H9 (cell line): ENCODE measurements around the gene ARHGEF39. TPM values are rescaled to one million over a fixed set of nuclear protein-coding genes. Genes with fewer than 3 reads are reported as not detected.

Experiments
- DNase-seq: peaks from one replicate; pipeline ENCODE4 v3.0.0-alpha.2; 2017
- H2AFZ ChIP-seq: one replicate; pipeline ENCODE4 v1.6.1; 2013; ENCODE audit warnings: mild to moderate bottlenecking, low read length, control low read depth, moderate library complexity
- H2AK5ac ChIP-seq: 2 replicates; pipeline ENCODE4 v1.6.1; 2013; ENCODE audit warnings: low read length, control low read depth, mixed read lengths; ENCODE audit not compliant: insufficient read length
- H2BK120ac ChIP-seq: one replicate; pipeline ENCODE4 v1.6.1; 2013; ENCODE audit warnings: low read depth, mild to moderate bottlenecking, low read length, control low read depth, inconsistent platforms; ENCODE audit not compliant: poor library complexity, severe bottlenecking
- H2BK12ac ChIP-seq: 2 replicates; pipeline ENCODE4 v1.6.1; 2013; ENCODE audit warnings: low read length, control low read depth, mixed read lengths, low read depth; ENCODE audit not compliant: insufficient read length
- H2BK15ac ChIP-seq: 2 replicates; pipeline ENCODE4 v1.6.1; 2013; ENCODE audit warnings: low read depth, low read length, control low read depth
- H2BK20ac ChIP-seq: one replicate; pipeline ENCODE4 v1.6.1; 2013; ENCODE audit warnings: low read depth, mild to moderate bottlenecking, low read length, control low read depth, inconsistent platforms; ENCODE audit not compliant: poor library complexity, severe bottlenecking
- H2BK5ac ChIP-seq: 2 replicates; pipeline ENCODE4 v1.6.1; 2013; ENCODE audit warnings: low read length, control low read depth, mixed read lengths; ENCODE audit not compliant: insufficient read length
- H3K14ac ChIP-seq: 2 replicates; pipeline ENCODE4 v1.6.1; 2013; ENCODE audit warnings: low read length, control low read depth; ENCODE audit not compliant: insufficient read depth
- H3K18ac ChIP-seq: 2 replicates; pipeline ENCODE4 v1.6.1; 2013; ENCODE audit warnings: low read depth, mild to moderate bottlenecking, mixed read lengths, low read length, control low read depth; ENCODE audit not compliant: insufficient read length
- H3K23ac ChIP-seq: 2 replicates; pipeline ENCODE4 v1.6.1; 2013; ENCODE audit warnings: low read length, control low read depth, mixed read lengths, low read depth; ENCODE audit not compliant: insufficient read length
- H3K23me2 ChIP-seq: 2 replicates; pipeline ENCODE4 v1.6.1; 2013; ENCODE audit warnings: low read depth, mild to moderate bottlenecking, mixed read lengths, low read length, control low read depth; ENCODE audit not compliant: insufficient read length, poor library complexity, severe bottlenecking
- H3K27ac ChIP-seq: 2 replicates; pipeline ENCODE4 v1.5.1; 2013; ENCODE audit warnings: low read length, control low read depth, mixed read lengths, low read depth; ENCODE audit not compliant: insufficient read length
- H3K27me3 ChIP-seq: 2 replicates; pipeline ENCODE4 v1.6.1; 2013; ENCODE audit warnings: low read length, control low read depth, inconsistent platforms; ENCODE audit not compliant: insufficient read depth
- H3K4ac ChIP-seq: 2 replicates; pipeline ENCODE4 v1.6.1; 2013; ENCODE audit warnings: low read depth, mild to moderate bottlenecking, control low read depth, inconsistent platforms, low read length, moderate library complexity
- H3K4me1 ChIP-seq: 2 replicates; pipeline ENCODE4 v1.6.1; 2013; ENCODE audit warnings: low read length, control low read depth, inconsistent platforms; ENCODE audit not compliant: insufficient read depth
- H3K4me2 ChIP-seq: 2 replicates; pipeline ENCODE4 v1.6.1; 2013; ENCODE audit warnings: low read length, control low read depth, mixed read lengths; ENCODE audit not compliant: insufficient read length, insufficient read depth
- H3K56ac ChIP-seq: 2 replicates; pipeline ENCODE4 v1.6.1; 2013; ENCODE audit warnings: low read depth, mild to moderate bottlenecking, mixed read lengths, low read length, control low read depth; ENCODE audit not compliant: insufficient read length
- H3K79me1 ChIP-seq: 2 replicates; pipeline ENCODE4 v1.6.1; 2013; ENCODE audit warnings: low read depth, mild to moderate bottlenecking, moderate library complexity, low read length, control low read depth, inconsistent platforms; ENCODE audit not compliant: insufficient read depth, poor library complexity, severe bottlenecking
- H3K79me2 ChIP-seq: 2 replicates; pipeline ENCODE4 v1.6.1; 2013; ENCODE audit warnings: low read length, control low read depth, inconsistent platforms; ENCODE audit not compliant: insufficient read depth
- H3K9ac ChIP-seq: 2 replicates; pipeline ENCODE4 v1.6.1; 2013; ENCODE audit warnings: low read length, control low read depth, mixed read lengths; ENCODE audit not compliant: insufficient read length; ENCODE audit errors: extremely low read depth
- H3K9me3 ChIP-seq: one replicate; pipeline ENCODE4 v1.6.1; 2013; ENCODE audit warnings: low read depth, low read length, inconsistent platforms; ENCODE audit not compliant: control insufficient read depth
- H3T11ph ChIP-seq: one replicate; pipeline ENCODE4 v1.6.1; 2013; ENCODE audit warnings: mild to moderate bottlenecking, low read length, control low read depth, inconsistent platforms
- H4K20me1 ChIP-seq: one replicate; pipeline ENCODE4 v1.6.1; 2013; ENCODE audit not compliant: control insufficient read depth, insufficient read length, insufficient read depth
- H4K5ac ChIP-seq: 2 replicates; pipeline ENCODE4 v1.6.1; 2013; ENCODE audit warnings: low read depth, mild to moderate bottlenecking, mixed read lengths, low read length, control low read depth; ENCODE audit not compliant: insufficient read length
- H4K8ac ChIP-seq: replicated peaks from 2 replicates; pipeline ENCODE4 v1.6.1; 2013; ENCODE audit warnings: low read length, control low read depth, mixed read lengths, low read depth; ENCODE audit not compliant: insufficient read length
- H4K91ac ChIP-seq: 2 replicates; pipeline ENCODE4 v1.6.1; 2013; ENCODE audit warnings: low read depth, mild to moderate bottlenecking, moderate library complexity, mixed read lengths, low read length, control low read depth; ENCODE audit not compliant: insufficient read length
- H3K27ac Mint-ChIP-seq, 3 experiments: 2 replicates in 2 of 3; 3 replicates in 1 of 3; pipeline ENCODE4 v1.8.0; 2020 to 2021; ENCODE audit warnings: mixed read lengths in 3 of 3, mild to moderate bottlenecking in 1 of 3, moderate library complexity in 1 of 3
- H3K27me3 Mint-ChIP-seq: 2 replicates; pipeline ENCODE4 v1.8.0; 2021; ENCODE audit warnings: low read depth, mild to moderate bottlenecking, moderate library complexity, mixed read lengths
- H3K36me3 Mint-ChIP-seq, 3 experiments: 2 replicates in 2 of 3; 3 replicates in 1 of 3; pipeline ENCODE4 v1.8.0; 2020 to 2021; ENCODE audit warnings: low read depth in 3 of 3, mixed read lengths in 3 of 3; ENCODE audit not compliant: insufficient read depth in 1 of 3
- H3K4me1 Mint-ChIP-seq, 2 experiments: 2 replicates each; pipeline ENCODE4 v1.8.0; 2020; ENCODE audit warnings: mixed read lengths in 2 of 2
- H3K4me3 Mint-ChIP-seq, 2 experiments: 2 replicates in 1 of 2; 3 replicates in 1 of 2; pipeline ENCODE4 v1.8.0; 2020 to 2021; ENCODE audit warnings: mild to moderate bottlenecking in 2 of 2, mixed read lengths in 2 of 2, moderate library complexity in 1 of 2
- H3K9me3 Mint-ChIP-seq, 2 experiments: 2 replicates in 1 of 2; 3 replicates in 1 of 2; pipeline ENCODE4 v1.8.0; 2020; ENCODE audit warnings: mild to moderate bottlenecking in 2 of 2, mixed read lengths in 2 of 2, moderate library complexity in 1 of 2
- CTCF ChIP-seq: fragments of 200-600 bp; sonication (generic); conservative IDR thresholded peaks from 3 replicates; pipeline ENCODE4 v1.8.0; 2021; ENCODE audit warnings: antibody characterized with exemption, mild to moderate bottlenecking
- WGBS: extraction: QIAGEN DNeasy Blood & Tissue Kit; methylation state at CpG from one replicate; pipeline ENCODE4 v1.1.7; 2013; ENCODE audit warnings: missing lambda C conversion rate, low lambda C conversion rate, mixed read lengths; ENCODE audit not compliant: insufficient read length; ENCODE audit errors: extremely low coverage; 5-methylcytosine and 5-hydroxymethylcytosine counted together
- total RNA-seq: library from RNA; stranded (reverse); gene quantifications from 2 replicates; pipeline ENCODE4 v1.2.1, GENCODE V29; 2021

ARHGEF39 gene
- total RNA-seq, 1 experiment from 2014 or later = 24.4 TPM

- H3K23me2 ChIP-seq = no peaks in the 10 kb centered on the region
- no CpG with 5 or more reads among the region's 15 CpGs for whole genome bisulfite sequencing
- peak overlapping the region; percentile 66; the same call in 1 of the 2 replicates for H3K14ac ChIP-seq
- no peaks in the 10 kb centered on the region for H3K9me3 ChIP-seq
- no peaks in the 10 kb centered on the region; the same call in none of the 2 replicates for H3K4me1 ChIP-seq
- H3K56ac ChIP-seq = no peak overlapping the region
- H3K79me1 ChIP-seq = no peaks in the 10 kb centered on the region
- H2BK15ac ChIP-seq = no peak overlapping the region
- no peaks in the 10 kb centered on the region for H4K20me1 ChIP-seq
- Mint-ChIP-seq H3K4me1 (peaks cover 22 to 28% of the 10 kb centered on the region in 2 experiments), H3K4me3 (peak overlapping the region in 1 of 2 experiments; percentile 33; a peak in 1 of 5 replicates), H3K27me3 (peaks cover 16% of the 10 kb centered on the region), H3K27ac (peak overlapping the region in 1 of 3 experiments; percentile 46; a peak in 2 of 7 replicates), H3K9me3 (no peaks in the 10 kb centered on the region), H3K36me3 (peaks cover 29 to 38% (median 38%) of the 10 kb centered on the region in 3 experiments; a peak in 6 of 7 replicates)
- no peak overlapping the region for H3K23ac ChIP-seq
- H4K5ac ChIP-seq = no peak overlapping the region
- H2BK12ac ChIP-seq = no peak overlapping the region
- DNase-seq = peak; percentile 79
- H3K79me2 ChIP-seq = no peaks in the 10 kb centered on the region
- H3K27ac ChIP-seq = no peak overlapping the region
- no peak overlapping the region for H2AK5ac ChIP-seq
- no peaks in the 10 kb centered on the region; the same call in 1 of the 2 replicates for H3K27me3 ChIP-seq
- H4K91ac ChIP-seq = no peak overlapping the region
- no peak overlapping the region for H2BK5ac ChIP-seq
- no peak overlapping the region for H3K18ac ChIP-seq
- H2BK20ac ChIP-seq = no peak overlapping the region
- peak overlapping the region; percentile 27 for H3K4me2 ChIP-seq
- H3T11ph ChIP-seq = no peak overlapping the region
- H2BK120ac ChIP-seq = no peak overlapping the region
- H3K9ac ChIP-seq = no peak overlapping the region
- H2AFZ ChIP-seq = no peak overlapping the region
- no peak overlapping the region for H3K4ac ChIP-seq
- TF ChIP-seq CTCF = no peak
- H4K8ac ChIP-seq = no peak overlapping the region
These were observed 15.5 kb upstream of the ARHGEF39 start for GRCh38 chr9:35680331-35681105.
